Measurements from ENCODE around the gene SORCS3.

DNA sequence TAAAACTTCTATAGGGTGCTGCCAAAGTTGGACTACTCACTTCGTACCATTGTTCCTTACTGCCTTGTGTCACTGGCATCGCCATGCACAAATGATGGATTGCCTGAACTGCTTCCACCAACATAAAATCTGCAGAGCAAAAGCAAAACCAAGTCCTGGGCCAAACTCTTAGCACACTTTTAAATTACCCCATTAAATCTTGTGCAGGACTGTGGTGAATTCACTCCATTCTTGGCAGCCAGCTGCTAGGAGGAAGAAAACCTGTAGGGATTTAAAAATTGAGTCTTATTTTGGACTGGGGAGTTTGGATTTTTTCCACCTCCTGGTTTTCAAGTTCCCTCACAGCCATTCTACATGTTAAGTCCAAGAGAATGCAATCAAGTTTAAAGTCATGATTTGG, 646.9 kb downstream of the SORCS3 start:
- TF ChIP-seq CTCF (IDR thresholded peaks at IDR 0.05; ENCODE audit: poor library complexity, severe bottlenecking) (no peak), RAD21 (conservative IDR thresholded peaks at IDR 0.05) (no peak)
